ENCODE results near the gene ADORA1. TPM values are rescaled to one million over a fixed set of nuclear protein-coding genes. Genes with fewer than 3 reads are reported as not detected.
A peak's percentile ranks its signal among the peaks of the same experiment; 100 is the strongest.

The ADORA1 gene
- total and polyA plus RNA-seq, 2 experiments from 2014 or later: 8.5 to 22.2 TPM

- H3K9me3 ChIP-seq (ENCODE audit: low read depth): no peaks in the 10 kb centered on the region
- no peak for DNase-seq (ENCODE audit: low read depth in 1 of 2, low spot score in 1 of 2)
- peaks cover 62% of the 10 kb centered on the region for H3K4me1 ChIP-seq (ENCODE audit: low read depth)
- H3K36me3 ChIP-seq: no peaks in the 10 kb centered on the region
- H3K27me3 ChIP-seq: no peaks in the 10 kb centered on the region
- TF ChIP-seq CTCF (IDR thresholded peaks at IDR 0.05; ENCODE audit: low read depth, low read length): no peak
- H3K27ac ChIP-seq: peak overlapping the region; percentile 32
- H3K4me3 ChIP-seq: no peak overlapping the region
These were observed 24.0 kb downstream of the ADORA1 start for GRCh38 chr1:203151362-203152157.

GRCh38 chr1:203152158-203153034 is 24.9 kb downstream of the ADORA1 start:
- H3K4me1 ChIP-seq (ENCODE audit: low read depth): peaks cover 62% of the 10 kb centered on the region
- no peak for DNase-seq (ENCODE audit: low read depth in 1 of 2, low spot score in 1 of 2)
- H3K36me3 ChIP-seq: no peaks in the 10 kb centered on the region
- no peak overlapping the region for H3K4me3 ChIP-seq
- H3K27ac ChIP-seq: peak overlapping the region; percentile 59
- H3K27me3 ChIP-seq: no peaks in the 10 kb centered on the region
- no peak for TF ChIP-seq CTCF (IDR thresholded peaks at IDR 0.05; ENCODE audit: low read depth, low read length)
- H3K9me3 ChIP-seq (ENCODE audit: low read depth): no peaks in the 10 kb centered on the region

GRCh38 chr1:203153051-203153988 is 25.8 kb downstream of the ADORA1 start:
- Histone ChIP-seq H3K9me3 (ENCODE audit: low read depth) (no peaks in the 10 kb centered on the region), H3K27me3 (no peaks in the 10 kb centered on the region), H3K27ac (peak overlapping the region; percentile 59), H3K4me3 (no peak overlapping the region), H3K4me1 (ENCODE audit: low read depth) (peaks cover 62% of the 10 kb centered on the region), H3K36me3 (no peaks in the 10 kb centered on the region)
- TF ChIP-seq CTCF (IDR thresholded peaks at IDR 0.05; ENCODE audit: low read depth, low read length): no peak
- DNase-seq (ENCODE audit: low read depth in 1 of 2, low spot score in 1 of 2): peak; percentile 34

- Histone ChIP-seq H3K27me3 (no peaks in the 10 kb centered on the region), H3K4me1 (ENCODE audit: low read depth) (peaks cover 55% of the 10 kb centered on the region), H3K9me3 (ENCODE audit: low read depth) (no peaks in the 10 kb centered on the region), H3K27ac (peak overlapping the region; percentile 59), H3K36me3 (no peaks in the 10 kb centered on the region), H3K4me3 (no peak overlapping the region)
- no peak for TF ChIP-seq CTCF (IDR thresholded peaks at IDR 0.05; ENCODE audit: low read depth, low read length)
- DNase-seq (ENCODE audit: low read depth in 1 of 2, low spot score in 1 of 2): peak in 1 of 2 donors; percentile 57
These were observed 26.7 kb downstream of the ADORA1 start for GRCh38 chr1:203153989-203154821.

Data from cardiac muscle cell (in vitro differentiated cells and primary cell).